KOPT-K1 (cell line): Measurements from ENCODE around the gene AMN1.

ENCODE experiments used
- H3K27ac ChIP-seq: fragments of 200-600 bp; sonication (generic); 2 replicates; pipeline ENCODE4 v1.5.1; 2016; ENCODE audit warnings: antibody characterized with exemption, mild to moderate bottlenecking, low read depth, low read length; ENCODE audit not compliant: poor library complexity, severe bottlenecking
- H3K36me3 ChIP-seq: fragments of 200-600 bp; sonication (generic); 2 replicates; pipeline ENCODE4 v1.5.1; 2017; ENCODE audit warnings: antibody characterized with exemption, mild to moderate bottlenecking, low read length, moderate library complexity; ENCODE audit not compliant: insufficient read depth
- H3K9me3 ChIP-seq: fragments of 200-600 bp; sonication (generic); 2 replicates; pipeline ENCODE4 v1.5.1; 2017; ENCODE audit warnings: antibody characterized with exemption, low read length, mild to moderate bottlenecking; ENCODE audit not compliant: insufficient read depth, poor library complexity, severe bottlenecking

The AMN1 gene

GRCh38 chr12:31634620-31635019, 94.2 kb downstream of the AMN1 start:
- H3K27ac ChIP-seq, result no peak overlapping the region
- no peaks in the 10 kb centered on the region for H3K9me3 ChIP-seq
- H3K36me3 ChIP-seq, result no peaks in the 10 kb centered on the region

DNA sequence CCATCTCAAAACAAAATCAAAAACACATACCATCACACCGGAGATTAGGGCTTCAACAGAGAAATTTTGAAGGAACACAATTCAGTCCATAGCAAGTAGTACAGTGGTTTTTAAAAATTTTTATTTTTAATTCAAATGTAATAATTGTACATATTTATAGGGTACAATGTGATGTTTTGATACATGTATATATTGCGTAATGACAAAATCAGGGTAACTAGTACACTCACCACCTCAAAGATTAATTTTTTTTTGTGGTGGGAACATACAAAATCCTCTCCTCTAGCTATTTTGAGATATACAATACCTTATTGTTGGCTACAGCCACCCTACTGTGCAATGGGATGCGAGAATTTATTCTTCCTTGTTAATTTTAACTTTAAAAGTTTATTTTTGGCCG, 95.4 kb downstream of the AMN1 start:
- Histone ChIP-seq H3K9me3 (no peaks in the 10 kb centered on the region), H3K27ac (no peak overlapping the region), H3K36me3 (no peaks in the 10 kb centered on the region)

DNA sequence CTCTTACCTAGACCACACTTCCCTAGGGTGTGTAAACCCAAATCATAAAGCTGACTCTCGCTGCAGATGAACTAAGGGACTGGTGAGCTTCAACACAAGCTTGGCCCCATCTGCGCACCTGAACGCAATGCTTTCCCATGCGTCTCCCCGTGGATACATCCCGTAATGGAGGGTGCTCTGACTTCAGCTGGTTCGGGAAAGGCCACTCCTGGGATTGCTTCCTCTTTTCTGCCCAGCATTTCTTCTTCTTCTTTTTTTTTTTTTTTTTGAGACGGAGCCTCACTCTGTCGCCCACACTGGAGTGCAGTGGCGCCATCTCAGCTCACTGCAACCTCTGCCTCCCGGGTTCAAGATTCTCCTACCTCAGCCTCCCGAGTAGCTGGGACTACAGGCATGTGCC, 97.0 kb downstream of the AMN1 start:
- no peaks in the 10 kb centered on the region for H3K36me3 ChIP-seq
- H3K9me3 ChIP-seq, result no peaks in the 10 kb centered on the region

DNA sequence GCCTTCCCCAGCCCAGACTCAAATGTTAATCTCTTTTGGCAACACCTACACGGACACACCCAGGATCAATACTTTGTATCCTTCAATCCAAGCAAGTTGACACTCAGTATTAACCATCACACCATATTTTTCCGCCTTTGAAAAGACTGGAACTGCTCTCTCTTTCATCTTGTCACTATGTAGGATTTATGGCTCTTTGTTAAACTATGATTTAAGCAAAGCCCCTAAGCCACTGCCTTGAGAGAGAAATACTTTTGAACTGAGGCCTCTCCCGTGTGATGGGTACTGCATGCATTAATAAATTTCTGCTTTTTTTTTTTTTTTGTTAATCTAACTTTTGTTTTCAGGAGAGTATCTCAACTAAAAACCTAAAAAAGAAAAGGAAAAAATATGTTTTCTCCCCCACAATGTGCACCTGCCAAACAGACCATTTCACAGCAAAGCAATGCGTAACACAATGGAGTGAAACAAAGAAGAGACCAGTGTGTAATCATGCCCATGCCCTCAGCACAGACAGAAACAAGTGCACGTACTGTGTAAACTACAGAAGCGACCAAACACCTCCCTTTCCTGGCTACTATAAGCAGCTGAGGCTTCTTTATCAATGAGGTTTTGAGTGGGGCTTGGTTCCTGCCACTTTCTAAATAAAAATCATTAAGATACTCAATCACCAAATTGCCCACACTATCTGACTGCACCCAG, 97.6 kb downstream of the AMN1 start:
- no peaks in the 10 kb centered on the region for H3K9me3 ChIP-seq
- H3K27ac ChIP-seq, result no peak overlapping the region

More for the DNA sequence above, 97.0 kb downstream of the AMN1 start:
- H3K27ac ChIP-seq, result no peak overlapping the region

GRCh38 chr12:31629756-31630732, 98.8 kb downstream of the AMN1 start:
- no peak overlapping the region for H3K27ac ChIP-seq
- H3K36me3 ChIP-seq, result no peaks in the 10 kb centered on the region
- H3K9me3 ChIP-seq, result no peaks in the 10 kb centered on the region

More for the DNA sequence above, 97.6 kb downstream of the AMN1 start:
- H3K36me3 ChIP-seq, result no peaks in the 10 kb centered on the region

DNA sequence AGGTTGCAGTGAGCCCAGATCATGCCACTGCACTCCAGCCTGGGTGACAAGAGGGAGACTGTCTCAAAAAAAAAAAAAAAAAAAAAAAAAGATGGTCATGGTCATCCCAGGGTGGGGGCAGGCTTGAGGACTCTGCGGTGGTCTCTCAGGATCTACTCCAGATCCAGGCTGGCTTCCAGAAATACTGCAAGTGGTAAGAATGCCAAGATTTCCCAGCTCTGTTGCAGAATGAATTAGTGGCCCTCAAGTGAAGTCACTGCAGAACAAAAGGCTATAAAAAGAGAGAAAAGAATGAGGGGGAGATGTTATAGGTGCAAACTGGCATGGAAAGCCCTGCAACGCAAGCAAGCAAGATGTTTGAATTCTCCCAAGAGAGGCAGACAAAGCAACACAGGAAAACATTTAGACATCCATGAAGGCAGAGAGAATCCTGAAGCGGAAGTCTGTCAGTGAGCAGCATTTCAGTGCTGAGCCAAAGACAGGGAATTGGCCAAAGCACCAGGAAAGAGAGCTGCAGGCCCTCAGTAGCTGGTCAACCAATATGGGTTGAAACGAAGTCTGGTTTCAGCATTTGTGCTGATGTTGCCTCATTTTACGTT, 101.3 kb downstream of the AMN1 start:
- Histone ChIP-seq H3K27ac (no peak overlapping the region), H3K36me3 (no peaks in the 10 kb centered on the region), H3K9me3 (no peaks in the 10 kb centered on the region)

DNA sequence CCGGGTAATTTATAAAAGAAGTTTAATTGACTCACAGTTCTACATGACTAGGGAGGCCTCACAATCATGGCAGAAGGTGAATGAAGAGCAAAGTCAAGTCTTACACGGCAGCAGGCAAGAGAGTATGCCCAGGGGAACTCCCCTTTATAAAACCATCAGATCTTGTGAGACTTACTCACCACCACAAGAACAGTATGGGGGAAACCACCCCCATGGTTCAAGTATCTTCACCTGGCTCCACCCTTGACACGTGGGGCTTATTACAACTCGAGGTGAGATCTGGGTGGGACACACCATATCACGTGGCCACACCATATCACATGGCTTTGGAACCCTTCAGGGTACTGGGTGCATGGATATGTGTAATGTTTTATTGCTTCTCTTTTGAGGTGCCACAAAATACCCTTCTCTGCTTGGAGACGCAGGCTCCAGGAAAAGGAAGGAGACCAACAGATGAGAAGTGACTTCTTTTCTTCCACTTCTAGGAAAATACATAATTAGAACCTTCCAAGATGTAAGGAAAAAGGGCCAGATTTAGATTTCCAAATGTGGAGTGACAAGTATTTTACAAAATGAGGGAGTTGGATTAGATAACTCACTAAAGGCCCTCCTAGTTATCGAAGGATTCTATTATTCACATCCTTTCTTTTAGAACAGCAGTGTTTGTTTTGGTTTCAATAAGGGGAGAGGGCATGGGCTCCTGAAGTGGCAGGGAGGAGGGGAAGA, 102.4 kb downstream of the AMN1 start:
- no peak overlapping the region for H3K27ac ChIP-seq

DNA sequence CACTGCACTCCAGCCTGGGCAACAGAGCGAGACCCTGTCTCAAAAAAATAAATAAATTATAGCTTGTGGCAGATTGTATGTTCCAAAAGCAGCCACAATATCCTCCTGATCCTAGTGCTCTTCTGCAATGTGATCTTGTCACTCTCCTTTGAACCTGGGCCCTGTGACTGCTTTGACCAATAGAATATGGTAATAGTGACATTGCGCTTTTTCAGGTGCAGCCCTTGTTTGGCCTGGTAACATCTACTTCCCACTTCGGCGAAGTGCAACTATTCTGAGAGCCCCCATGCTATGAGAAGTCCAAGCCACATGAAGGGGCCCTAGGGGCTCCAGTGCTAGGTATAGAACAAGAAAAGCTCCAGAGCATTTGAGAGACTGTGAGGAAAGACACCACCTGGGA, 106.8 kb downstream of the AMN1 start:
- no peaks in the 10 kb centered on the region for H3K9me3 ChIP-seq
- no peak overlapping the region for H3K27ac ChIP-seq
- no peaks in the 10 kb centered on the region for H3K36me3 ChIP-seq

More for the DNA sequence above, 102.4 kb downstream of the AMN1 start:
- Histone ChIP-seq H3K36me3 (no peaks in the 10 kb centered on the region), H3K9me3 (no peaks in the 10 kb centered on the region)
